ENCODE data around the gene SRPRB. TPM values are rescaled to one million over a fixed set of nuclear protein-coding genes. Genes with fewer than 3 reads are reported as not detected.

Gene SRPRB
- total and polyA plus RNA-seq, 2 donors (not counting 3 experiments of a cell fraction or from before 2014, with no cell fraction given) = 22.7 to 69.2 TPM

DNA sequence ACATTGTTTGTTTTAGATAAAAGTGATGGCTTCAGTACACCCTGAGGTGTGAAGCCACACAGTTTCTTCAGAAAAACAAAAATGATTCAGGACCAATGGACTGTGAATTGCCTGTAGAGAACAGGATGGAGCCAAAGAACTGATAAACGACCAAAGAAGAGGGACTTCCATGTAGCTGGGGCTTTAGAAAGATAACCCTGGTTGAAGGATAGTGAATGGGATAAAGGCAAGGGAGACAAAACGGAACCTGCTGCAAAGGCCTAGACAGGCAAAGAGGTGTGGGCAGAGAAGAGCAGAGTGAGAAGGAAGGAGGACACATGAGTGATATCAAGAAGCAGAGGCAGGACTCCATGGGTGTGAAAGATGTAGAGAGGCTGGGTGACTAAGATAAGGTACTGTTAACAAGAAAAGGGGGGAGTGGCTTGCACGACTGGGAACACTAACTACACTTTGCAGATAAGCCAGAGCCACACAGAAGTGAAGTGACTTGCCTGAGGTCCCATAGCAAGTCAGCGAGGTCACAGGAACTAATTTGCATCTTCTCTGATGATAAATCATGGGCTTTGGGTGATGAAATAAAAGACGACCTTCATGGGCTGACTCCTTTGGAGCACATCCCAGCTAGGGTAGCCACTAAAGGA is 45.8 kb downstream of the SRPRB start:
- BruUV-seq (replicated peaks) = no TSS peak
- TF ChIP-seq MYC (IDR thresholded peaks at IDR 0.05; ENCODE audit: low read depth, low read length) = no peak
- TF ChIP-seq GATA2 (IDR thresholded peaks at IDR 0.05; ENCODE audit: insufficient read depth, insufficient read length, low read depth, low read length) = no peak
- no peak for TF ChIP-seq JUN (IDR thresholded peaks at IDR 0.05; ENCODE audit: borderline replicate concordance, insufficient read depth, insufficient read length, low read depth)
- no peak for TF ChIP-seq POLR2A (IDR thresholded peaks at IDR 0.05; ENCODE audit: low read depth, low read length)
- TF ChIP-seq EZH2 (IDR thresholded peaks at IDR 0.05; ENCODE audit: borderline replicate concordance, low read depth, low read length, severe bottlenecking) = no peak
- TF ChIP-seq, protein P1, sequence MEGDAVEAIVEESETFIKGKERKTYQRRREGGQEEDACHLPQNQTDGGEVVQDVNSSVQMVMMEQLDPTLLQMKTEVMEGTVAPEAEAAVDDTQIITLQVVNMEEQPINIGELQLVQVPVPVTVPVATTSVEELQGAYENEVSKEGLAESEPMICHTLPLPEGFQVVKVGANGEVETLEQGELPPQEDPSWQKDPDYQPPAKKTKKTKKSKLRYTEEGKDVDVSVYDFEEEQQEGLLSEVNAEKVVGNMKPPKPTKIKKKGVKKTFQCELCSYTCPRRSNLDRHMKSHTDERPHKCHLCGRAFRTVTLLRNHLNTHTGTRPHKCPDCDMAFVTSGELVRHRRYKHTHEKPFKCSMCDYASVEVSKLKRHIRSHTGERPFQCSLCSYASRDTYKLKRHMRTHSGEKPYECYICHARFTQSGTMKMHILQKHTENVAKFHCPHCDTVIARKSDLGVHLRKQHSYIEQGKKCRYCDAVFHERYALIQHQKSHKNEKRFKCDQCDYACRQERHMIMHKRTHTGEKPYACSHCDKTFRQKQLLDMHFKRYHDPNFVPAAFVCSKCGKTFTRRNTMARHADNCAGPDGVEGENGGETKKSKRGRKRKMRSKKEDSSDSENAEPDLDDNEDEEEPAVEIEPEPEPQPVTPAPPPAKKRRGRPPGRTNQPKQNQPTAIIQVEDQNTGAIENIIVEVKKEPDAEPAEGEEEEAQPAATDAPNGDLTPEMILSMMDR (IDR thresholded peaks at IDR 0.05; ENCODE audit: extremely low read depth in 1 of 2, insufficient read depth in 1 of 2, low read depth in 1 of 2, low read length in 2 of 2) = no peak
- no peak for TF ChIP-seq FOS (IDR thresholded peaks at IDR 0.05; ENCODE audit: borderline replicate concordance, insufficient read depth, low read length)
- TF ChIP-seq, protein P2, sequence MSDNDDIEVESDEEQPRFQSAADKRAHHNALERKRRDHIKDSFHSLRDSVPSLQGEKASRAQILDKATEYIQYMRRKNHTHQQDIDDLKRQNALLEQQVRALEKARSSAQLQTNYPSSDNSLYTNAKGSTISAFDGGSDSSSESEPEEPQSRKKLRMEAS (IDR thresholded peaks at IDR 0.05; ENCODE audit: insufficient read depth, insufficient read length) = no peak
- TF ChIP-seq POLR2AphosphoS5 (IDR thresholded peaks at IDR 0.05; ENCODE audit: insufficient read depth, low read depth, low read length) = no peak

More for the DNA sequence above, 45.8 kb downstream of the SRPRB start:
- ChIA-PET CTCF (no interaction called here), POLR2A (no interaction called here)
- H3K79me2 ChIP-seq (ENCODE audit: control insufficient read depth, insufficient read depth, low read length) = no peaks in the 10 kb centered on the region
- intact Hi-C loops (cut with micrococcal nuclease) = no loop called here
- no peak for FAIRE-seq
- no peak for DNase-seq (ENCODE audit: low read depth, low spot score)
- dilution Hi-C loops (cut with MboI; ENCODE audit: extremely low pct_ligation_motif_present, low sequenced_read_pairs) = no loop called here
- no peak overlapping the region for H3K4me2 ChIP-seq (ENCODE audit: insufficient read depth, low read length)
- no peaks in the 10 kb centered on the region for H3K36me3 ChIP-seq (ENCODE audit: control insufficient read depth in 2 of 2, extremely low read depth in 1 of 2, insufficient read depth in 2 of 2, low read length in 2 of 2)
- H4K20me1 ChIP-seq (replicated peaks; ENCODE audit: control insufficient read depth, extremely low read depth, insufficient read depth, low read length) = no peaks in the 10 kb centered on the region
- no peaks in the 10 kb centered on the region for H3K27me3 ChIP-seq (ENCODE audit: control insufficient read depth in 2 of 2, insufficient read depth in 2 of 2, low read length in 2 of 2)
- H3K4me3 ChIP-seq (replicated peaks in 1 of 3; ENCODE audit: insufficient read depth in 1 of 3, low read depth in 1 of 3, low read length in 3 of 3) = no peak overlapping the region
- no peak overlapping the region for H3K9ac ChIP-seq (replicated peaks; ENCODE audit: extremely low read depth, insufficient read depth, low read length)
- no peak overlapping the region for H3K27ac ChIP-seq (ENCODE audit: insufficient read depth, low read depth, low read length)
- no peaks in the 10 kb centered on the region for H3K9me3 ChIP-seq (replicated peaks; ENCODE audit: control insufficient read depth, insufficient read depth, low read length)
- H3K9me1 ChIP-seq (replicated peaks; ENCODE audit: control insufficient read depth, extremely low read depth, insufficient read depth, low read length) = no peaks in the 10 kb centered on the region
- H2AFZ ChIP-seq (ENCODE audit: low read depth, low read length) = no peak overlapping the region
- H3K4me1 ChIP-seq (ENCODE audit: control insufficient read depth, extremely low read depth, insufficient read depth, low read length) = no peaks in the 10 kb centered on the region
